RWPE1 (cell line): ENCODE results near the gene RASAL3.

Experiments
- CTCF ChIA-PET: fragments of 350-600 bp; sonication (Branson Sonifier 250); formaldehyde crosslinking; extraction: SDS; loops from one replicate; lab custom pipeline; 2021; lab: Yijun Ruan, JAX
- POLR2A ChIA-PET: fragments of 400-600 bp; formaldehyde crosslinking; extraction: SDS; loops from one replicate; lab custom pipeline; 2020; ENCODE audit warnings: antibody characterized with exemption; ENCODE audit not compliant: low non-redundant PET; lab: Yijun Ruan, JAX
- DNase-seq: peaks from one replicate; pipeline ENCODE4 v3.0.0; 2012; ENCODE audit warnings: low spot score
- H3K27ac ChIP-seq: fragments of 450-650 bp; 2 replicates; pipeline ENCODE4 v1.5.1; 2017
- TF ChIP-seq, protein P1 (sequence below): fragments of 450-650 bp; conservative IDR thresholded peaks from 2 replicates; pipeline ENCODE4 v1.5.1; 2017; ENCODE audit warnings: low read depth, mild to moderate bottlenecking

The RASAL3 gene

GRCh38 chr19:15463861-15464371, 428 bp downstream of the RASAL3 start:
- CTCF ChIA-PET: no interaction called here
- no peak for DNase-seq
- POLR2A ChIA-PET: no interaction called here
- TF ChIP-seq, protein P1, sequence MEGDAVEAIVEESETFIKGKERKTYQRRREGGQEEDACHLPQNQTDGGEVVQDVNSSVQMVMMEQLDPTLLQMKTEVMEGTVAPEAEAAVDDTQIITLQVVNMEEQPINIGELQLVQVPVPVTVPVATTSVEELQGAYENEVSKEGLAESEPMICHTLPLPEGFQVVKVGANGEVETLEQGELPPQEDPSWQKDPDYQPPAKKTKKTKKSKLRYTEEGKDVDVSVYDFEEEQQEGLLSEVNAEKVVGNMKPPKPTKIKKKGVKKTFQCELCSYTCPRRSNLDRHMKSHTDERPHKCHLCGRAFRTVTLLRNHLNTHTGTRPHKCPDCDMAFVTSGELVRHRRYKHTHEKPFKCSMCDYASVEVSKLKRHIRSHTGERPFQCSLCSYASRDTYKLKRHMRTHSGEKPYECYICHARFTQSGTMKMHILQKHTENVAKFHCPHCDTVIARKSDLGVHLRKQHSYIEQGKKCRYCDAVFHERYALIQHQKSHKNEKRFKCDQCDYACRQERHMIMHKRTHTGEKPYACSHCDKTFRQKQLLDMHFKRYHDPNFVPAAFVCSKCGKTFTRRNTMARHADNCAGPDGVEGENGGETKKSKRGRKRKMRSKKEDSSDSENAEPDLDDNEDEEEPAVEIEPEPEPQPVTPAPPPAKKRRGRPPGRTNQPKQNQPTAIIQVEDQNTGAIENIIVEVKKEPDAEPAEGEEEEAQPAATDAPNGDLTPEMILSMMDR: no peak
- H3K27ac ChIP-seq: no peak overlapping the region

DNA sequence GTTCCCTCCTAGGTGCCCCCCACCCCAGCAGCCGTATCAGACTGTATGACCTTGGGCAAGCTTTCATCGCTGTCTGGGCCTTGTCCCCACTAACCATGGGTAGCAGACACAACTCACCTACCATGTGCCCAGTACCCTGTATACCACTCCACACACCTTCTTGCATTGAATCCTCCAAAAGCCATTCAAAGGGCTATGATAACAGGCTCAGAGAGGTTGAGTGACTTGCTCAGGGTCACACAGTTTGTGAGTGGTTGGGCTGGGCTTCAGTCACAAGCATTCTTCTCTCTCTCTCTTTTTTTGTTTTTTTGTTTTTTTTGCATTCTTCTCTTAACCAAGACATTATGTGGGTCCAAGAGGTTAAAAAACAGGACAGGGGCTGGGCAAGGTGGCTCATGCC, 2.6 kb downstream of the RASAL3 start:
- H3K27ac ChIP-seq: no peak overlapping the region
- DNase-seq: no peak
- ChIA-PET POLR2A (no interaction called here), CTCF (no interaction called here)
- TF ChIP-seq, protein P1: no peak

DNA sequence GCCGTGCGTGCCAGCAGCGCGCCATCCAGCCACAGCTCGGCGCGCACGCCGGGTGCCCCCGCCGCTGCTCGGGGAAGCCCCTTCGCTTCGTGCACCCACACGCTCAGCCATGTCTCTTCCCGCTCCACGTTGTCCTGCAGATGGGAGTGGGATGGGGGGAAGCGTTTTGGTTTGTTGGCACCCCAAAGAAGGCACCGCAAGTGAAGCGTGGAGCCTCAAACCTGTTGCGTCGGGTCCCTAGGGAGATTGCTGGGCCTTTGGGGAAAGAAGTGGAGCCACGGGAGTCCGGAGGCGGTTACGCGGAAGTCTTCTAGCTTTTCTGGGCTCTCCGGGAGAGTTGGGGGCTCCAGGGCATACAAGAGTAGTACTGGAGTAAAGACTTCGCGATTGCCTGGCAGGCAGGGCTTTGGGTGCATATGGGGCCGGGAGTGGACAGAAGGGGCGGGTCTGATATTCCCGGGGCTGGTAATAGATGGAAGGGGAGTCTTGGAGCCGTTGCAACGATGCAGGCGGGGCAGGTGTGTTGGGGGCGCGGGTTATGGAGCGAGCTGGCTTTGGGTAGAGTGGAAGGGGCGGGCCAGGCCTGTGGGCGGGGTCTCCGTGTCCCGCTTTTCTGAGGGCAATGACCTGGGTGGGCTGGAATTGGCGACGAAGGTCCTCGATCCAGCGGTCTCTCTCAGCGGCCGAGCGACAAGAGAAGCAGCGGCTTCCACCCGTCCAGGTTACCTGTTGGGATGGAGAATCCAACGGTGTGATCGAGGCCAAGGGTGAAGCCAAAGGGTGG, 6.5 kb downstream of the RASAL3 start:
- H3K27ac ChIP-seq: no peak overlapping the region
- CTCF ChIA-PET: interaction anchor here (0.9 kb wide), 1 partner anchor 296 kb away, joined by 8 read pairs; no protein-coding TSS in a partner anchor
- no peak for DNase-seq
- POLR2A ChIA-PET: no interaction called here
- TF ChIP-seq, protein P1: no peak

DNA sequence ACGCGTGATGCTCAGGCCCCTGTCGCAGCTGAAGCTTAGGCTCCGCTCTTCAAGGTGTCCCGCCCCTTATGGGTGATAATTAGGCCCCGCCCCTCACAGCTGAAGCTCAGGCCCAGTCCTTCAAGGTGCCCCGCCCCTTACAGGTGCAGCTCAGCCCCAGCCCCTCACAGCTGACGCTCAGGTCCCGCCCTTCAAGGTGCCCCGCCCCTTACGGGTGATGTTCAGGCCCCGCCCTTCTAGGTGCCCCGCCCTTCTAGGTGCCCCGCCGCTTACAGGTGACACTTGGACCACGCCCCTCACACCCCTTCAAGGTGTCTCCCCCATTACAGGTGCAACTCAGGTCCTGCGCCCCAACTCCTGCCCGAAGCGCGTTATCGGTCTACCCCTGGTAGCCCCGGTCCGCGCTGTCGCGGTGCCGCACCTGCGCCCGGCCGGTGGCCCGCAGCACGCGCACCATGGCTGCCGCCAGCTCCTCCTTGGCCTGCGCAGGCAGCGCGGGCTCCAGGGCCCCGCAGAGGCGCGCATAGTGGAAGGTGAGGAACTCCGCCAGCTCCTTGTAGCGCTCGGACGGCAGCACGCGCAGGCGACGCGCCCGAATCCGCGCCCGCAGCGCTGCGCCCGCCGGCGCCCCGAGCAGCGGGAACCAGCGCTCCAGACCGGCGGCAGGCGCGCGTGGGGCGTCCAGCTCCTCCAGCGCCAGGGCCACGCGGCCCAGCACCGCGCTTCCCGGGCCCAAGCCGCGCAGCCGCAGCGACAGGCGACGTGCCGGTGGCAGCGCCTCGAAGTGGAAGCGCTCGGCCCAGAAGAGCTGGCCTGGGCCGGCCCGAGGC, 7.3 kb downstream of the RASAL3 start:
- TF ChIP-seq, protein P1: no peak
- no peak overlapping the region for H3K27ac ChIP-seq
- DNase-seq: peak; percentile 47
- ChIA-PET CTCF (interaction anchor here (0.9 kb wide), 1 partner anchor 296 kb away, joined by 8 read pairs; no protein-coding TSS in a partner anchor), POLR2A (no interaction called here)

GRCh38 chr19:15456441-15456840, 7.9 kb downstream of the RASAL3 start:
- CTCF ChIA-PET: no interaction called here
- H3K27ac ChIP-seq: no peak overlapping the region
- TF ChIP-seq, protein P1: no peak
- POLR2A ChIA-PET: no interaction called here
- DNase-seq: no peak

DNA sequence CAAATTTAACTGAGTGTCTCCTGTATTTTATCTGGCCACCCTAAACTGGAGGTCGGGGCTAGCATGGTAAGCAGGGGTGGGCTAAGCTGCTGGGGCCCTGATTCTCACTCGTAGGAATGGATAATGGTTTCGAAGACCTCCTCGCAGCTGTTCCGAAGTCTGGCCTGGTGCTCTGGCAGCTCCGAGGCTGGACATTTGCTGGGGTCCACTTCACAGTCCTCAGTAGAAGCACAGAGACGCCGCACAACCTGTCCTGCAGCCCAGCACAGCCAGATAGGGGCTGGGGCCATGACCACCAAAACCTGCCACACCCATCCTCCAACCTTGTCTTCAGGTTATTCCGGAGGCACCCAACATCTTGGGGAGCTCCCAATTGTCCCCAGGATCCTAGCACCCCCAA, 8.3 kb downstream of the RASAL3 start:
- TF ChIP-seq, protein P1: no peak
- ChIA-PET CTCF (no interaction called here), POLR2A (no interaction called here)
- DNase-seq: no peak
- no peak overlapping the region for H3K27ac ChIP-seq
